Measurements from ENCODE around the gene CCBE1. TPM values are rescaled to one million over a fixed set of nuclear protein-coding genes. Genes with fewer than 3 reads are reported as not detected.

The CCBE1 gene
- total and polyA plus RNA-seq, 7 donors = 0.23 to 61.1 (median 38.9) TPM

GRCh38 chr18:59458575-59458974, 238.6 kb downstream of the CCBE1 start:
- no peaks in the 10 kb centered on the region for H3K9me3 ChIP-seq
- DNase-seq = no peak
- H3K36me3 ChIP-seq = peaks cover 0 to 20% (median 0%) of the 10 kb centered on the region in 4 donors
- no peak overlapping the region for H3K27ac ChIP-seq
- H3K27me3 ChIP-seq = no peaks in the 10 kb centered on the region
- 53 to 58% methylated on average over 8 of the region's 8 CpGs for WGBS, 2 donors
- TF ChIP-seq CTCF (IDR thresholded peaks at IDR 0.05) (no peak), POLR2A (IDR thresholded peaks at IDR 0.05) (no peak)
- intact Hi-C loops (cut with DNase I) = no loop called here
- no peak overlapping the region for H3K4me3 ChIP-seq
- peaks cover 0 to 30% (median 22%) of the 10 kb centered on the region in 4 donors for H3K4me1 ChIP-seq

DNA sequence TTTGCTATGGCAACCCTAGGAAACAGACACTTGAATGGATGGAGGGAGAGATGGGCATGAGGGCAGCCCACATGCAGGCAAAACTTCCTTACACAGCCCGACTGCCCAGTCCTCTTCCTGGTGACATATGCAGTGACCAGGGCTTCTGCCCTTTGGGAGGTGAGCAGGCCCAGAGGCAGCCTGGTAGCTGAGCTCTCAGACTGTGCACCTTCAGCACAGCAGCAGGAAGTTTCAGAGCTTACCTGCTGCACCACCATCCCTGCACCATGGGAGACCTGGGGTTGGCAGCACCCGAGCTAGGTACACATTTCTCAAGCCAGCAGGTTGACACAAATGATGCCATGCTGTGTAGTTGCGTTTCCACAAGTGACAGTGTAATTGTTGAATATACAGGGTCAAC, 240.6 kb downstream of the CCBE1 start:
- TF ChIP-seq CTCF (IDR thresholded peaks at IDR 0.05) = no peak
- TF ChIP-seq POLR2AphosphoS5 (IDR thresholded peaks at IDR 0.05) = no peak
- no peak for TF ChIP-seq EP300 (IDR thresholded peaks at IDR 0.05)
- no peak for TF ChIP-seq POLR2A (IDR thresholded peaks at IDR 0.05)
- H3K36me3 ChIP-seq = peaks cover 0 to 20% (median 0%) of the 10 kb centered on the region in 4 donors
- WGBS, 2 donors = 58 to 82% methylated on average over 3 of the region's 3 CpGs
- no peak overlapping the region for H3K4me3 ChIP-seq
- no peak overlapping the region for H3K27ac ChIP-seq
- intact Hi-C loops (cut with DNase I) = no loop called here
- H3K27me3 ChIP-seq = no peaks in the 10 kb centered on the region
- no peaks in the 10 kb centered on the region for H3K9me3 ChIP-seq
- no peak for DNase-seq
- peaks cover 0 to 30% (median 22%) of the 10 kb centered on the region in 4 donors for H3K4me1 ChIP-seq

GRCh38 chr18:59455728-59456276, 241.4 kb downstream of the CCBE1 start:
- H3K27ac ChIP-seq = peak overlapping the region in 1 of 4 donors; percentile 13
- intact Hi-C loops (cut with DNase I) = no loop called here
- H3K4me3 ChIP-seq = no peak overlapping the region
- peaks cover 0 to 30% (median 22%) of the 10 kb centered on the region in 4 donors for H3K4me1 ChIP-seq
- H3K27me3 ChIP-seq = no peaks in the 10 kb centered on the region
- no peaks in the 10 kb centered on the region for H3K9me3 ChIP-seq
- TF ChIP-seq POLR2AphosphoS5 (IDR thresholded peaks at IDR 0.05) = no peak
- TF ChIP-seq EP300 (IDR thresholded peaks at IDR 0.05) = no peak
- peaks cover 0 to 20% (median 0%) of the 10 kb centered on the region in 4 donors for H3K36me3 ChIP-seq
- DNase-seq = peak; percentile 78
- WGBS, 2 donors = 71 to 72% methylated on average over 12 of the region's 12 CpGs

DNA sequence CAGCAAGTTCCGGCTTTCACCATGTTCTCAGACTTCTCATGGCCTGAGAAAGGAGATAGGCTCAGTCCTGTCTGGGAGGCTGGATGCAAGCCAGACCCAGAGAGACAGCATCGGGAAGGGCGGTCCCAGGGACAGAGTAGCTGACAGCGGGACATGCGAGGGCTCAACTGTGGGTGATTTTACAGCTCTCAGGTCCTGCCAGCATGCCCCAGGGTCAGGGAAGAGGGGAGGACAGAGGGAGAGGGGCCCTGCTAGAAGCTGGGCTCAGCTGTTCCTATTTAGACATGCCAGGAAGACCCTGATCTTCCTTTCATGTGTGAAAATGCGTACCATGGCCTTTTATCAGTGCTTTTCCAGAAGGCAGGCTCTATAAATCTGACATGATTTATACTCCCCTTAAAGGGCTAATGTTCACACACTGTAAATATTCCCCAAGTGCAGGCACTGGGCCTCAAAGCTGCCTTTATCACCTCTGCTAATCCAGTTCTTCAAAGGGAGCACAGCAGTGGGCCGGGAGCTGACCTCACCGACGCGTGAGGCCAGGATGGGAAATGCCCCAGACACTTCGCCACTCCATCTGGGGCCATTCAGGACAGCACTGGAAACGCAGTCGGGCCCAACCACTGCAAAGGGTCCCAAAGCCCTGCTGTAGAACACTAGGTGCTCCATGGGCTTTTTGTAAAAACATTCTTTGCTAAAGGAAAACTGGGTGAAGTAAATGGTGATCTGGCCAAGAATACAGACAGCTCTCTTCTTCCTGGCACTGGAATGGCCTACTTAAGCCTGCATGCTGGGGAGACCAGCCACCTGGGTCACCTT, 242.1 kb downstream of the CCBE1 start:
- intact Hi-C loops (cut with DNase I) = no loop called here

More for the DNA sequence above, 242.1 kb downstream of the CCBE1 start:
- H3K27ac ChIP-seq = peak overlapping the region in 1 of 4 donors; percentile 13
- H3K4me1 ChIP-seq = peaks cover 0 to 25% (median 20%) of the 10 kb centered on the region in 4 donors
- no peak for TF ChIP-seq POLR2A (IDR thresholded peaks at IDR 0.05)
- TF ChIP-seq EP300 (IDR thresholded peaks at IDR 0.05) = no peak
- TF ChIP-seq CTCF (IDR thresholded peaks at IDR 0.05) = no peak
- TF ChIP-seq POLR2AphosphoS5 (IDR thresholded peaks at IDR 0.05) = no peak
- DNase-seq = no peak
- H3K4me3 ChIP-seq = no peak overlapping the region
- 57 to 58% methylated on average over 13 of the region's 13 CpGs for WGBS, 2 donors
- no peaks in the 10 kb centered on the region for H3K9me3 ChIP-seq
- peaks cover 0 to 20% (median 0%) of the 10 kb centered on the region in 4 donors for H3K36me3 ChIP-seq
- H3K27me3 ChIP-seq = no peaks in the 10 kb centered on the region
